ENCODE results near the gene MTOR. TPM values are rescaled to one million over a fixed set of nuclear protein-coding genes. Genes with fewer than 3 reads are reported as not detected.

The MTOR gene
- total RNA-seq, 3 donors from 2014 or later, result 46.4 to 49.6 (median 47.9) TPM

- no peaks in the 10 kb centered on the region for H3K27me3 Mint-ChIP-seq (ENCODE audit: low read depth)
- H3K4me3 Mint-ChIP-seq, result no peak overlapping the region
- H3K4me1 Mint-ChIP-seq (ENCODE audit: low read depth), result no peaks in the 10 kb centered on the region
- DNase-seq (no peak), ATAC-seq (no peak)
- peaks cover 21% of the 10 kb centered on the region for H3K36me3 Mint-ChIP-seq (ENCODE audit: insufficient read depth)
- H3K9me3 Mint-ChIP-seq, result no peaks in the 10 kb centered on the region
Measured at GRCh38 chr1:11150326-11150725, 112.0 kb downstream of the MTOR start.

- H3K9me3 Mint-ChIP-seq, result no peaks in the 10 kb centered on the region
- no peaks in the 10 kb centered on the region for H3K27me3 Mint-ChIP-seq (ENCODE audit: low read depth)
- peaks cover 33% of the 10 kb centered on the region for H3K36me3 Mint-ChIP-seq (ENCODE audit: insufficient read depth)
- no peak overlapping the region for H3K4me3 Mint-ChIP-seq
- H3K4me1 Mint-ChIP-seq (ENCODE audit: low read depth), result peaks cover 5% of the 10 kb centered on the region
- ATAC-seq, result no peak
- DNase-seq, result no peak
Measured at GRCh38 chr1:11147197-11147770, 115.1 kb downstream of the MTOR start.

DNA sequence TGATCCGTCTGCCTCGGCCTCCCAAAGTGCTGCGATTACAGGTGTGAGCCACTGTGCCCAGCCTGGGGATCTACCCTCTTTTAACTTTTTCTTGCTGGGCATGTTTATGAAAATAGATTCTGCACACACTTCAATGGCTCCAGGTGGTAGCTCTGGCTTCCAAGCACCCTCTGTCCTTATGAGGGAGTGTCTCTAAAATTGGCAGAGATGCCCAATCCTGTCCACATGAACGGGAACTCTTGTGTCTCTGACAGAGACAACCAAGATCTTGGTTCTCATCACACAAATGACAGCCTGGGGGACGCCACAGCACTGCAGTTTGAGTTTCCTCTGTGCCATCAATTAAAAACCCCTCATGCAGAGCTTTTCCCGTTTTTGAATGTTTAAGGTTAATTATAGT is 116.6 kb downstream of the MTOR start:
- peaks cover 5% of the 10 kb centered on the region for H3K4me1 Mint-ChIP-seq (ENCODE audit: low read depth)
- ATAC-seq, result no peak
- DNase-seq, result no peak
- no peaks in the 10 kb centered on the region for H3K9me3 Mint-ChIP-seq
- no peaks in the 10 kb centered on the region for H3K27me3 Mint-ChIP-seq (ENCODE audit: low read depth)
- peaks cover 29% of the 10 kb centered on the region for H3K36me3 Mint-ChIP-seq (ENCODE audit: insufficient read depth)
- H3K4me3 Mint-ChIP-seq, result no peak overlapping the region

- ATAC-seq, result no peak
- peaks cover 29% of the 10 kb centered on the region for H3K36me3 Mint-ChIP-seq (ENCODE audit: insufficient read depth)
Measured at GRCh38 chr1:11144570-11145256, 117.6 kb downstream of the MTOR start.

DNA sequence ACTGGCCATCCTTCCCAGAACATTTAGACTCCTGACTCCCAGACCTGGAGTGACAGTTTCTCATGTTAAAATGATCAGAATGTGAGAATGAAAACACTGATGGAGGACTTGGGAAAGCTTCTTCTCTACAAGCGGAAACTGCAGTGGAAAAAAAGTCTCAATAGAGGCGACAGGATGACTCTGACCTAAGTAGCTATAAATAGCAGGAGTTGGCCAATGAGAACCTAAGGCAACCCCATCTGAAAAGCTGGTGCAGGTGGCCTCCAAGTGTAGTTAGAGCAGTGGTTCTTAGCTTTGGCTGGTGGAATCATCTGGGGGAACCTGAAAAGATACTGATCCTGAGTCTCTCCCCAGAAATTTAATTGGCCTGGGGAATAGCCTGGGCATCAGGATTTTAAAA is 118.4 kb downstream of the MTOR start:
- Mint-ChIP-seq H3K27me3 (ENCODE audit: low read depth) (no peaks in the 10 kb centered on the region), H3K36me3 (ENCODE audit: insufficient read depth) (peaks cover 31% of the 10 kb centered on the region), H3K9me3 (no peaks in the 10 kb centered on the region), H3K4me1 (ENCODE audit: low read depth) (peaks cover 5% of the 10 kb centered on the region), H3K4me3 (no peak overlapping the region)
- DNase-seq (no peak), ATAC-seq (no peak)

More at GRCh38 chr1:11144570-11145256, 117.6 kb downstream of the MTOR start:
- DNase-seq, result no peak
- Mint-ChIP-seq H3K9me3 (no peaks in the 10 kb centered on the region), H3K27me3 (ENCODE audit: low read depth) (no peaks in the 10 kb centered on the region), H3K4me3 (no peak overlapping the region), H3K4me1 (ENCODE audit: low read depth) (peaks cover 5% of the 10 kb centered on the region)

GRCh38 chr1:11143401-11143800 is 119.0 kb downstream of the MTOR start:
- H3K36me3 Mint-ChIP-seq (ENCODE audit: insufficient read depth), result peaks cover 34% of the 10 kb centered on the region
- no peaks in the 10 kb centered on the region for H3K27me3 Mint-ChIP-seq (ENCODE audit: low read depth)
- ATAC-seq (no peak), DNase-seq (no peak)
- no peaks in the 10 kb centered on the region for H3K9me3 Mint-ChIP-seq
- no peak overlapping the region for H3K4me3 Mint-ChIP-seq
- peaks cover 5% of the 10 kb centered on the region for H3K4me1 Mint-ChIP-seq (ENCODE audit: low read depth)

- Mint-ChIP-seq H3K9me3 (no peaks in the 10 kb centered on the region), H3K27me3 (ENCODE audit: low read depth) (no peaks in the 10 kb centered on the region), H3K4me1 (ENCODE audit: low read depth) (peaks cover 5% of the 10 kb centered on the region), H3K36me3 (ENCODE audit: insufficient read depth) (peaks cover 34% of the 10 kb centered on the region), H3K4me3 (no peak overlapping the region)
- ATAC-seq, result no peak
- no peak for DNase-seq
Measured at GRCh38 chr1:11142618-11143391, 119.5 kb downstream of the MTOR start.

GRCh38 chr1:11138952-11139351 is 123.4 kb downstream of the MTOR start:
- peaks cover 32% of the 10 kb centered on the region for H3K36me3 Mint-ChIP-seq (ENCODE audit: insufficient read depth)
- ATAC-seq, result no peak
- H3K27me3 Mint-ChIP-seq (ENCODE audit: low read depth), result no peaks in the 10 kb centered on the region
- H3K4me3 Mint-ChIP-seq, result no peak overlapping the region
- DNase-seq, result no peak
- no peaks in the 10 kb centered on the region for H3K9me3 Mint-ChIP-seq
- peaks cover 5% of the 10 kb centered on the region for H3K4me1 Mint-ChIP-seq (ENCODE audit: low read depth)

DNA sequence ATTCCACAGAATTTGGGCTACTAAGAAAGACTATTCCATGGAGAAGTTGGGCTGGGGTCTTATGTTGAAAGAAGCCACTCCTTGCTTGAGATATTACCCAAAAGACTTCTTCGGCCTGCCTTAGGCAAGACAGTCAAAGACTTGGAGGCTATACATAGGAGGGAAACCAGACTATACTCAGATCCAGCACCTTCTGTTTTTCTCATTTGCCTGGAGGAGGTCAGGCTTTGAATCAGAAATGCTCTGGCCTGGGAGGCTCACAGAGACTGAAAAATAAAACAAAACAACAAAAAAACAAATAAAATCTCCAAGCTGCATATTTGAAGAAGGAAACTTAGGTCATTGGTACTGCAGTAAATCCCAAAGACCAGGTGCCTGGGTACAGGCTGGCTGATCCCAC is 124.3 kb downstream of the MTOR start:
- ATAC-seq, result no peak
- Mint-ChIP-seq H3K4me3 (no peak overlapping the region), H3K36me3 (ENCODE audit: insufficient read depth) (peaks cover 30% of the 10 kb centered on the region)

GRCh38 chr1:11134898-11135266 is 127.5 kb downstream of the MTOR start:
- no peak for DNase-seq
- Mint-ChIP-seq H3K4me1 (ENCODE audit: low read depth) (no peaks in the 10 kb centered on the region), H3K27me3 (ENCODE audit: low read depth) (no peaks in the 10 kb centered on the region), H3K36me3 (ENCODE audit: insufficient read depth) (peaks cover 42% of the 10 kb centered on the region), H3K9me3 (no peaks in the 10 kb centered on the region), H3K4me3 (no peak overlapping the region)
- ATAC-seq, result no peak

More for the DNA sequence above, 124.3 kb downstream of the MTOR start:
- Mint-ChIP-seq H3K27me3 (ENCODE audit: low read depth) (no peaks in the 10 kb centered on the region), H3K9me3 (no peaks in the 10 kb centered on the region), H3K4me1 (ENCODE audit: low read depth) (no peaks in the 10 kb centered on the region)
- no peak for DNase-seq

- Mint-ChIP-seq H3K4me1 (ENCODE audit: low read depth) (no peaks in the 10 kb centered on the region), H3K9me3 (no peaks in the 10 kb centered on the region), H3K36me3 (ENCODE audit: insufficient read depth) (peaks cover 47% of the 10 kb centered on the region), H3K27me3 (ENCODE audit: low read depth) (no peaks in the 10 kb centered on the region), H3K4me3 (no peak overlapping the region)
- DNase-seq (no peak), ATAC-seq (no peak)
Measured at GRCh38 chr1:11134251-11134897, 128.0 kb downstream of the MTOR start.

DNA sequence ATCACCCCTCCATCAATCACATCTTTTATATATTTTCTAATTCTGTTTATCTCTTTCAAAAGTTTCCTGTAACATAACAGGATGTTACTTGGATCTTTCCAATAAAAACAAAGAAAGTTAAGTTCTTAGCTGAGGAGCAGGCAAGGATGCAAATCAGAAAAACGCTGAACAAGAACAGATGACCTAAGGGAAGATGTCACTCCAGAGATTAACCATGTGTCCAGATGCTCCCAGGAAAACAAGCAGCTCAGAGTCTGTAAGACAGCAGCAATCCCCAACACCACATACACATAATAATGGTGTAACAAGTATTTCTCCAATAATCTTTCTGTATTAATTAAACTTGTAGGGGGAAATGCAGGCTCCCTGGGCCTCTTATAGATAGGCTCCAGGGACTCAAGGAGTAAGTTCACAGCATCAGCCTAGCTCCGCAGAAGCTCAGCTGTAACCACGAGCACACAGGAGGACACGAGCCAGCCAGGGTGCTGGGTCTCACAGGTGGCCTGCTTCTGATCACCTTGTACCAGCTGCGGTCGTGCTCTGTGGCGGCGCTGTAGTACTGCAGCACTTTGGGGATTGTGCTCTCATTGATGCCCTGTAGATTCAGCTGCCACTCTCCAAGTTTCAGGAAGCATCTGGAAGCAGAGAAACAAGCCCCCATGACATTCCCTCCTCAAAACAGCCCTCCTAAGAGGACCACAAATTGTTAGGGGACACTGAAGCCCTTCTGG is 129.6 kb downstream of the MTOR start:
- ATAC-seq, result no peak
- H3K9me3 Mint-ChIP-seq, result no peaks in the 10 kb centered on the region
- peaks cover 50% of the 10 kb centered on the region for H3K36me3 Mint-ChIP-seq (ENCODE audit: insufficient read depth)
- DNase-seq, result no peak
- H3K4me1 Mint-ChIP-seq (ENCODE audit: low read depth), result no peaks in the 10 kb centered on the region
- no peak overlapping the region for H3K4me3 Mint-ChIP-seq
- H3K27me3 Mint-ChIP-seq (ENCODE audit: low read depth), result no peaks in the 10 kb centered on the region

GRCh38 chr1:11131816-11132215 is 130.5 kb downstream of the MTOR start:
- Mint-ChIP-seq H3K4me3 (no peak overlapping the region), H3K27me3 (ENCODE audit: low read depth) (no peaks in the 10 kb centered on the region), H3K4me1 (ENCODE audit: low read depth) (no peaks in the 10 kb centered on the region), H3K36me3 (ENCODE audit: insufficient read depth) (peaks cover 55% of the 10 kb centered on the region), H3K9me3 (no peaks in the 10 kb centered on the region)
- ATAC-seq, result no peak
- no peak for DNase-seq

DNA sequence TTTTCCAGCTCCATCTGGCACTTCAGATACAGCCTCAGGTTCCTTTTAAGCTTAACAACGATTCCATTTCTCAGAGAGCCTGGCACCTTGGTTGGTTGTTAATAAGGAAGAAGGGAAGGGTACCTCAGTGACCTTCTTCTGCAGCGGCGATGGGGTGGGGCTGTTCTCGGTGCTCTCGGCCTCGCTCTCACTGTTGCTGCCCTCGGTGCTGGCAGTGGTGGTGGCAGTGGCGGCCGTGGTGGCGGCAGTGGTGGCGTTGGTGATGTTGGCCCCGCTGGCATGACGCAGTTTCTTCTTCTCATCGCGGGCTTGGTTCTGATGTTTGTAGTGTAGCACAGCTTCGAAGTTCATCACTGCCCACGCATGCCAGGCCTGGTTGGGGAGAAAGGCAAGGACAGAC is 131.9 kb downstream of the MTOR start:
- Mint-ChIP-seq H3K36me3 (ENCODE audit: insufficient read depth) (peaks cover 63% of the 10 kb centered on the region), H3K27me3 (ENCODE audit: low read depth) (no peaks in the 10 kb centered on the region), H3K9me3 (no peaks in the 10 kb centered on the region), H3K4me1 (ENCODE audit: low read depth) (no peaks in the 10 kb centered on the region), H3K4me3 (no peak overlapping the region)
- DNase-seq (no peak), ATAC-seq (no peak)
